DND-41 (cell line): ENCODE results near the gene GPC5.

ENCODE experiments used
- EZH2 ChIP-seq: IDR thresholded peaks from 3 replicates; pipeline ENCODE4 v1.6.1; 2012; ENCODE audit warnings: borderline replicate concordance, low read depth, mild to moderate bottlenecking, moderate library complexity, low read length, inconsistent platforms; ENCODE audit not compliant: severe bottlenecking
- TF ChIP-seq, protein P1 (sequence below): IDR thresholded peaks from 2 replicates; pipeline ENCODE4 v1.5.1; 2012; ENCODE audit warnings: borderline replicate concordance, low read length, moderate library complexity, mild to moderate bottlenecking; ENCODE audit not compliant: poor library complexity, severe bottlenecking; ENCODE audit errors: extremely low read depth

DNA sequence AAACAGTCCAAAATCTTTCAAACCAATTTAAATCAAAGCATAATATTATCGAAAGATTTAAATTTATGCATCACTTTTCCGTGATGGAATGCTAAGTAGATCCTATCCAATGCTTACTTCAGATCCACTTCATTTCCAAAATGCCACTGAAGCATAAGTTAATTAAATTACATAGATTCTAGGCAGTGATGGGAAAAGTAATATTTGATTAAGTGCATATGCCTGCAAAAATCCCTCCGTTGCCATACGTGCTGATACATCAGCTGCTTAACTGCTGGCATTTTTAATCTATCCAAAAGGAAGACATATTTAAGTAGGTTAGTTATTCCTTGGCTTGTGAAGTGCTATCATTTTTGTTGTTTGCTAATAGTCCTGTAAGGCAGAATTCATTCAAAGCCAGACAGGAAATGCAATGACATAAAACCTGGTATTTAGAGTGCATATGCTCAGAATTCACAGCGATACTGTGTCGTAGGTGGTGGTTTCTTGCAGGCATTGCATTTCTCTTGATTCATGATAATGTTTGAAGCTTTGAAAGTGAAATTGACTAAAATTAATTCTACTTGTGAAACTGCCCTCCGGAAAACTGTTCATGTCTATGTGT, 1089.9 kb downstream of the GPC5 start:
- TF ChIP-seq, protein P1, sequence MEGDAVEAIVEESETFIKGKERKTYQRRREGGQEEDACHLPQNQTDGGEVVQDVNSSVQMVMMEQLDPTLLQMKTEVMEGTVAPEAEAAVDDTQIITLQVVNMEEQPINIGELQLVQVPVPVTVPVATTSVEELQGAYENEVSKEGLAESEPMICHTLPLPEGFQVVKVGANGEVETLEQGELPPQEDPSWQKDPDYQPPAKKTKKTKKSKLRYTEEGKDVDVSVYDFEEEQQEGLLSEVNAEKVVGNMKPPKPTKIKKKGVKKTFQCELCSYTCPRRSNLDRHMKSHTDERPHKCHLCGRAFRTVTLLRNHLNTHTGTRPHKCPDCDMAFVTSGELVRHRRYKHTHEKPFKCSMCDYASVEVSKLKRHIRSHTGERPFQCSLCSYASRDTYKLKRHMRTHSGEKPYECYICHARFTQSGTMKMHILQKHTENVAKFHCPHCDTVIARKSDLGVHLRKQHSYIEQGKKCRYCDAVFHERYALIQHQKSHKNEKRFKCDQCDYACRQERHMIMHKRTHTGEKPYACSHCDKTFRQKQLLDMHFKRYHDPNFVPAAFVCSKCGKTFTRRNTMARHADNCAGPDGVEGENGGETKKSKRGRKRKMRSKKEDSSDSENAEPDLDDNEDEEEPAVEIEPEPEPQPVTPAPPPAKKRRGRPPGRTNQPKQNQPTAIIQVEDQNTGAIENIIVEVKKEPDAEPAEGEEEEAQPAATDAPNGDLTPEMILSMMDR: no peak
- TF ChIP-seq EZH2: no peak
